GM19467 (cell line): ENCODE results near the gene MGME1.
A peak's percentile ranks its signal among the peaks of the same experiment; 100 is the strongest.
"Not testable (repeated sequence)": the region's sequence is repeated elsewhere in the genome, so short reads cannot be mapped to it uniquely, and the experiment has no call there.

Source experiments
- ATAC-seq: cut with Tn5 transposase; IDR thresholded peaks from one replicate; pipeline ENCODE4 v1.9.1; 2021; ENCODE audit warnings: mild to moderate bottlenecking, moderate library complexity; ENCODE audit not compliant: unreplicated experiment

Gene MGME1

GRCh38 chr20:18018100-18018499 lies 49.3 kb downstream of the MGME1 start:
- ATAC-seq: no peak

DNA sequence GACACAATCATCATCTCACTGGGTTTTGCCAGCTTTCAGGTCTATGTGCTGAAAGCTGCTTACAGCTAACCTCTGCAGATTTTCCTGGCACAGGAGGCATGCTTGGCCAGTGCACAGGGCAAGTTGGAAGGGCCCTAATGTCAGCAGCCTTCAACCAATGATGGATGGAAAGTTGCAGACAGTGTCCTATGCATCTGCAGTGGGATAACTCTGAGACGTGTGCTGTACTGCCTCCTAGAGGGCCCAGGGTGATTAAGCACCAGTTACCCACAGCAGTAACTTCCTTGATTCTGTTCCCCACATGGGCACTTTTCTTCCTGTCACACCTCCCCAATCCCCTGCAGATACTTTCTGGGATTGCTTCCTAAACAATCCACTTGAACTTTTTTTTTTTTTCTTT lies 50.2 kb downstream of the MGME1 start:
- peak; percentile 61 for ATAC-seq

DNA sequence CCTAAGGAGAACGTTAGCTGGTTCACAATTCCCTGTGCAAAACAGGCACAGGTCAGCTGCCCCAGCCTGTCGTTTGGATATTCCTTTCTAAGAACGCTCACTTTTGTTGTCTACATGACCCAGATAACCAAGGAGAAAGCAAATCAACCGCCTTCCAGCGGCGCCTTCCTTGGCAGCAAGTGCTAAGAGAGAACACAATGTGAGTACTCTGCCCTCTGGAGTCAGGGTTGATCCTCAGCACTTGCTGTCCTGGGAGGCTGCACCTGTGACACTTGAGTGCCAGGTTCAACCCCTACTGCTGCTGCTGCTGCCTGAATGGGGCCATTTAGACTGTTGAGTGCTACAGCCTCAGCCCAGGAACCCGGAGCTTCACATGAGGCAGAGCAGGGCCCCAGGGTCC lies 52.1 kb downstream of the MGME1 start:
- no peak for ATAC-seq

GRCh38 chr20:18024606-18025127 lies 55.8 kb downstream of the MGME1 start:
- no peak for ATAC-seq

GRCh38 chr20:18027011-18027410 lies 58.2 kb downstream of the MGME1 start:
- ATAC-seq: not testable (repeated sequence)

GRCh38 chr20:18030020-18030419 lies 61.2 kb downstream of the MGME1 start:
- no peak for ATAC-seq

GRCh38 chr20:18031050-18031449 lies 62.2 kb downstream of the MGME1 start:
- no peak for ATAC-seq

DNA sequence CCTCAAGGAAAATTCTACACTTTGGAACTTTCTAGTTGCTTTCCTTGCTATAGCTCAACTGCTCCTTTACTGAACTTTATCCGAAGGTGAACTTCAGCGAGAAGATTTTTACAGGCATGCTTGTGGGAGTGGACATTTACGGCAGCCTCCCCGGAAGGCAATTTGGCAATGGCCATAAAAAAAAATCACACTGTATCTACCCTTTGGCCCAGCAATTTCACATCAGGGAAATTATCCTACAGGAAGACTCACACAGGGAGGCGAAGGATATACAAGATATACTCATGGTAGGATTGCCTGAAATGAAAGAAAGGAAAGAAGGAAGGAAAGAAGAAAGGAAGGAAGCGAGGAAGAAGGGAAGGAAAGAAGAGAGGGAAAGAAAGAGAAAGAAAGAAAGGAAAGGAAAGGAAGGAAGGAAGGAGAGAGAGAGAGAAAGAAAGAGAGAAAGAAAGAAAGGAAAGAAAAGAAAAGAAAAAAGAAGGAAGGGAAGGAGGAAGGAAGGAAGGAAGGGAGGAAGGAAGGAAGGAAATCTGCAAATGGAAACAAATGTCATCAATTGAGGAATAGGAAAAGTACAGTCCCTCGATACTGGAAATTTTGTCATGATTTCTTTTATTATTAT lies 63.2 kb downstream of the MGME1 start:
- ATAC-seq: no peak

GRCh38 chr20:18032977-18033892 lies 64.4 kb downstream of the MGME1 start:
- ATAC-seq: no peak

GRCh38 chr20:18034039-18034438 lies 65.2 kb downstream of the MGME1 start:
- ATAC-seq: no peak

- no peak for ATAC-seq
Observed at GRCh38 chr20:18039063-18039462, 70.2 kb downstream of the MGME1 start.
